Psoas muscle (tissue), 8 donors: ENCODE measurements around the gene PIK3R6. TPM values are rescaled to one million over a fixed set of nuclear protein-coding genes. Genes with fewer than 3 reads are reported as not detected.

ENCODE experiments used
- ATAC-seq, 4 donors: fragments of 200-7000 bp; cut with Tn5 transposase; one replicate each; pipeline ENCODE4 v1.9.1; 2020; ENCODE audit warnings: moderate library complexity in 3 of 4, mild to moderate bottlenecking in 2 of 4
- DNase-seq, 2 donors: peaks; one replicate each; pipeline ENCODE4 v3.0.0-alpha.2; 2020
- H3K27ac ChIP-seq: fragments of 200-600 bp; one replicate; pipeline ENCODE4 v1.8.0; 2022
- H3K27me3 ChIP-seq, 3 donors: fragments of 200-600 bp in 1 of 3; one replicate each; pipeline versions ENCODE4 v1.6.1 to v1.8.0; 2013 to 2022; ENCODE audit warnings: low read length in 2 of 3, mild to moderate bottlenecking in 2 of 3, moderate library complexity in 1 of 3; ENCODE audit not compliant: insufficient read depth in 3 of 3
- H3K36me3 ChIP-seq, 2 donors: fragments of 200-600 bp in 1 of 2; one replicate each; pipeline versions ENCODE4 v1.6.1 to v1.8.0; 2013 to 2022; ENCODE audit warnings: low read depth in 1 of 2, mild to moderate bottlenecking in 1 of 2, moderate library complexity in 1 of 2; ENCODE audit not compliant: insufficient read depth in 1 of 2
- H3K4me1 ChIP-seq: fragments of 200-600 bp; one replicate; pipeline ENCODE4 v1.8.0; 2022
- H3K4me3 ChIP-seq: fragments of 200-600 bp; one replicate; pipeline ENCODE4 v1.8.0; 2022; ENCODE audit warnings: mild to moderate bottlenecking
- H3K9me3 ChIP-seq: fragments of 200-600 bp; one replicate; pipeline ENCODE4 v1.8.0; 2022
- CTCF ChIP-seq: fragments of 200-600 bp; IDR thresholded peaks from one replicate; pipeline ENCODE4 v1.8.0; 2022; ENCODE audit warnings: antibody characterized with exemption
- WGBS, 3 donors: extraction: QIAGEN DNeasy Blood & Tissue Kit; methylation state at CpG; one replicate each; pipeline versions ENCODE4 v1.1.6 to v1.1.7; 2013; 5-methylcytosine and 5-hydroxymethylcytosine counted together
- intact Hi-C, 2 donors: fragments of 100-400 bp; cut with DNase I; formaldehyde crosslinking; loops; one replicate each; pipeline versions ENCODE4 v1.11.0 to v1.14.2; 2022
- polyA plus RNA-seq, 3 donors: library from polyadenylated mRNA; stranded (reverse); fragments of 200-250 nt; gene quantifications; one replicate each; pipeline ENCODE4 v1.2.3, GENCODE V29; 2013
- total RNA-seq, 4 donors: library from RNA; stranded (reverse); fragmentation: NEBNext Ultra II Directional in 2 of 4; extraction: Animal tissue kit (Norgen Biotek cat#: 25700) in 2 of 4; gene quantifications; one replicate each; pipeline versions ENCODE4 v1.2.1 to v1.2.4, GENCODE V29; 2021 to 2023
- donor health status: healthy with polysubstance abuse.
- donor health status: DM: no; HTN: no; CAD: no; lungs with moderate emphysema.
- donor health status: Bipolar disorder and iron deficiency.
- donor health status: healthy.
- donor health status: DM: yes; HTN: yes; CAD: no.
- donor health status: DM: no; HTN: no; CAD: no.
- donor health status: DM: no; HTN: no; CAD: no.
- donor health status: DM: yes; HTN: yes; CAD: no.

The PIK3R6 gene
- total and polyA plus RNA-seq, 7 donors: 0.08 to 0.58 (median 0.32) TPM

- 71 to 78% (median 75%) methylated on average over 8 of the region's 8 CpGs for WGBS, 3 donors
- no peak for TF ChIP-seq CTCF
Measured at GRCh38 chr17:8820311-8821010, 47.0 kb downstream of the PIK3R6 start.

GRCh38 chr17:8818654-8819330, 48.7 kb downstream of the PIK3R6 start:
- H3K27me3 ChIP-seq: no peaks in the 10 kb centered on the region
- no peak overlapping the region for H3K27ac ChIP-seq
- H3K9me3 ChIP-seq: no peaks in the 10 kb centered on the region
- intact Hi-C loops: no loop called here
- no peaks in the 10 kb centered on the region for H3K4me1 ChIP-seq
- no peak for TF ChIP-seq CTCF
- WGBS, 3 donors: 26 to 33% (median 27%) methylated on average over 3 of the region's 3 CpGs
- no peak for ATAC-seq
- H3K4me3 ChIP-seq: no peak overlapping the region
- H3K36me3 ChIP-seq: no peaks in the 10 kb centered on the region
- no peak for DNase-seq

More at GRCh38 chr17:8820311-8821010, 47.0 kb downstream of the PIK3R6 start:
- H3K4me3 ChIP-seq: no peak overlapping the region
- H3K27ac ChIP-seq: no peak overlapping the region
- no peaks in the 10 kb centered on the region for H3K27me3 ChIP-seq
- H3K4me1 ChIP-seq: no peaks in the 10 kb centered on the region
- ATAC-seq (no peak), DNase-seq (no peak)
- H3K9me3 ChIP-seq: peaks cover 8% of the 10 kb centered on the region
- H3K36me3 ChIP-seq: no peaks in the 10 kb centered on the region
- intact Hi-C loops: no loop called here

GRCh38 chr17:8818047-8818446, 49.4 kb downstream of the PIK3R6 start:
- no peak overlapping the region for H3K27ac ChIP-seq
- WGBS, 3 donors: 85 to 86% (median 85%) methylated on average over 8 of the region's 8 CpGs
- no peaks in the 10 kb centered on the region for H3K4me1 ChIP-seq
- intact Hi-C loops: no loop called here
- no peaks in the 10 kb centered on the region for H3K9me3 ChIP-seq
- no peaks in the 10 kb centered on the region for H3K27me3 ChIP-seq
- ATAC-seq: no peak
- no peak overlapping the region for H3K4me3 ChIP-seq
- no peaks in the 10 kb centered on the region for H3K36me3 ChIP-seq
- no peak for DNase-seq
- no peak for TF ChIP-seq CTCF

- Histone ChIP-seq H3K27ac (no peak overlapping the region), H3K9me3 (peaks cover 6% of the 10 kb centered on the region), H3K4me3 (no peak overlapping the region), H3K4me1 (no peaks in the 10 kb centered on the region), H3K36me3 (no peaks in the 10 kb centered on the region), H3K27me3 (peaks cover 0 to 3% (median 0%) of the 10 kb centered on the region in 3 donors)
- ATAC-seq (no peak), DNase-seq (no peak)
- WGBS, 3 donors: 55 to 67% (median 64%) methylated on average over 4 of the region's 4 CpGs
- intact Hi-C loops: no loop called here
- no peak for TF ChIP-seq CTCF
Measured at GRCh38 chr17:8806926-8807550, 60.4 kb downstream of the PIK3R6 start.
